H9 (cell line): ENCODE measurements around the gene KEL. TPM values are rescaled to one million over a fixed set of nuclear protein-coding genes. Genes with fewer than 3 reads are reported as not detected.

Source experiments
- DNase-seq: peaks from one replicate; pipeline ENCODE4 v3.0.0-alpha.2; 2017
- H2AFZ ChIP-seq: one replicate; pipeline ENCODE4 v1.6.1; 2013; ENCODE audit warnings: mild to moderate bottlenecking, low read length, control low read depth, moderate library complexity
- H2AK5ac ChIP-seq: 2 replicates; pipeline ENCODE4 v1.6.1; 2013; ENCODE audit warnings: low read length, control low read depth, mixed read lengths; ENCODE audit not compliant: insufficient read length
- H2BK120ac ChIP-seq: one replicate; pipeline ENCODE4 v1.6.1; 2013; ENCODE audit warnings: low read depth, mild to moderate bottlenecking, low read length, control low read depth, inconsistent platforms; ENCODE audit not compliant: poor library complexity, severe bottlenecking
- H2BK12ac ChIP-seq: 2 replicates; pipeline ENCODE4 v1.6.1; 2013; ENCODE audit warnings: low read length, control low read depth, mixed read lengths, low read depth; ENCODE audit not compliant: insufficient read length
- H2BK15ac ChIP-seq: 2 replicates; pipeline ENCODE4 v1.6.1; 2013; ENCODE audit warnings: low read depth, low read length, control low read depth
- H2BK20ac ChIP-seq: one replicate; pipeline ENCODE4 v1.6.1; 2013; ENCODE audit warnings: low read depth, mild to moderate bottlenecking, low read length, control low read depth, inconsistent platforms; ENCODE audit not compliant: poor library complexity, severe bottlenecking
- H2BK5ac ChIP-seq: 2 replicates; pipeline ENCODE4 v1.6.1; 2013; ENCODE audit warnings: low read length, control low read depth, mixed read lengths; ENCODE audit not compliant: insufficient read length
- H3K14ac ChIP-seq: 2 replicates; pipeline ENCODE4 v1.6.1; 2013; ENCODE audit warnings: low read length, control low read depth; ENCODE audit not compliant: insufficient read depth
- H3K18ac ChIP-seq: 2 replicates; pipeline ENCODE4 v1.6.1; 2013; ENCODE audit warnings: low read depth, mild to moderate bottlenecking, mixed read lengths, low read length, control low read depth; ENCODE audit not compliant: insufficient read length
- H3K23ac ChIP-seq: 2 replicates; pipeline ENCODE4 v1.6.1; 2013; ENCODE audit warnings: low read length, control low read depth, mixed read lengths, low read depth; ENCODE audit not compliant: insufficient read length
- H3K23me2 ChIP-seq: 2 replicates; pipeline ENCODE4 v1.6.1; 2013; ENCODE audit warnings: low read depth, mild to moderate bottlenecking, mixed read lengths, low read length, control low read depth; ENCODE audit not compliant: insufficient read length, poor library complexity, severe bottlenecking
- H3K27ac ChIP-seq: 2 replicates; pipeline ENCODE4 v1.5.1; 2013; ENCODE audit warnings: low read length, control low read depth, mixed read lengths, low read depth; ENCODE audit not compliant: insufficient read length
- H3K27me3 ChIP-seq: 2 replicates; pipeline ENCODE4 v1.6.1; 2013; ENCODE audit warnings: low read length, control low read depth, inconsistent platforms; ENCODE audit not compliant: insufficient read depth
- H3K4ac ChIP-seq: 2 replicates; pipeline ENCODE4 v1.6.1; 2013; ENCODE audit warnings: low read depth, mild to moderate bottlenecking, control low read depth, inconsistent platforms, low read length, moderate library complexity
- H3K4me1 ChIP-seq: 2 replicates; pipeline ENCODE4 v1.6.1; 2013; ENCODE audit warnings: low read length, control low read depth, inconsistent platforms; ENCODE audit not compliant: insufficient read depth
- H3K4me2 ChIP-seq: 2 replicates; pipeline ENCODE4 v1.6.1; 2013; ENCODE audit warnings: low read length, control low read depth, mixed read lengths; ENCODE audit not compliant: insufficient read length, insufficient read depth
- H3K56ac ChIP-seq: 2 replicates; pipeline ENCODE4 v1.6.1; 2013; ENCODE audit warnings: low read depth, mild to moderate bottlenecking, mixed read lengths, low read length, control low read depth; ENCODE audit not compliant: insufficient read length
- H3K79me1 ChIP-seq: 2 replicates; pipeline ENCODE4 v1.6.1; 2013; ENCODE audit warnings: low read depth, mild to moderate bottlenecking, moderate library complexity, low read length, control low read depth, inconsistent platforms; ENCODE audit not compliant: insufficient read depth, poor library complexity, severe bottlenecking
- H3K79me2 ChIP-seq: 2 replicates; pipeline ENCODE4 v1.6.1; 2013; ENCODE audit warnings: low read length, control low read depth, inconsistent platforms; ENCODE audit not compliant: insufficient read depth
- H3K9ac ChIP-seq: 2 replicates; pipeline ENCODE4 v1.6.1; 2013; ENCODE audit warnings: low read length, control low read depth, mixed read lengths; ENCODE audit not compliant: insufficient read length; ENCODE audit errors: extremely low read depth
- H3K9me3 ChIP-seq: one replicate; pipeline ENCODE4 v1.6.1; 2013; ENCODE audit warnings: low read depth, low read length, inconsistent platforms; ENCODE audit not compliant: control insufficient read depth
- H3T11ph ChIP-seq: one replicate; pipeline ENCODE4 v1.6.1; 2013; ENCODE audit warnings: mild to moderate bottlenecking, low read length, control low read depth, inconsistent platforms
- H4K20me1 ChIP-seq: one replicate; pipeline ENCODE4 v1.6.1; 2013; ENCODE audit not compliant: control insufficient read depth, insufficient read length, insufficient read depth
- H4K5ac ChIP-seq: 2 replicates; pipeline ENCODE4 v1.6.1; 2013; ENCODE audit warnings: low read depth, mild to moderate bottlenecking, mixed read lengths, low read length, control low read depth; ENCODE audit not compliant: insufficient read length
- H4K8ac ChIP-seq: replicated peaks from 2 replicates; pipeline ENCODE4 v1.6.1; 2013; ENCODE audit warnings: low read length, control low read depth, mixed read lengths, low read depth; ENCODE audit not compliant: insufficient read length
- H4K91ac ChIP-seq: 2 replicates; pipeline ENCODE4 v1.6.1; 2013; ENCODE audit warnings: low read depth, mild to moderate bottlenecking, moderate library complexity, mixed read lengths, low read length, control low read depth; ENCODE audit not compliant: insufficient read length
- H3K27ac Mint-ChIP-seq, 3 experiments: 2 replicates in 2 of 3; 3 replicates in 1 of 3; pipeline ENCODE4 v1.8.0; 2020 to 2021; ENCODE audit warnings: mixed read lengths in 3 of 3, mild to moderate bottlenecking in 1 of 3, moderate library complexity in 1 of 3
- H3K27me3 Mint-ChIP-seq: 2 replicates; pipeline ENCODE4 v1.8.0; 2021; ENCODE audit warnings: low read depth, mild to moderate bottlenecking, moderate library complexity, mixed read lengths
- H3K36me3 Mint-ChIP-seq, 3 experiments: 2 replicates in 2 of 3; 3 replicates in 1 of 3; pipeline ENCODE4 v1.8.0; 2020 to 2021; ENCODE audit warnings: low read depth in 3 of 3, mixed read lengths in 3 of 3; ENCODE audit not compliant: insufficient read depth in 1 of 3
- H3K4me1 Mint-ChIP-seq, 2 experiments: 2 replicates each; pipeline ENCODE4 v1.8.0; 2020; ENCODE audit warnings: mixed read lengths in 2 of 2
- H3K4me3 Mint-ChIP-seq, 2 experiments: 2 replicates in 1 of 2; 3 replicates in 1 of 2; pipeline ENCODE4 v1.8.0; 2020 to 2021; ENCODE audit warnings: mild to moderate bottlenecking in 2 of 2, mixed read lengths in 2 of 2, moderate library complexity in 1 of 2
- H3K9me3 Mint-ChIP-seq, 2 experiments: 2 replicates in 1 of 2; 3 replicates in 1 of 2; pipeline ENCODE4 v1.8.0; 2020; ENCODE audit warnings: mild to moderate bottlenecking in 2 of 2, mixed read lengths in 2 of 2, moderate library complexity in 1 of 2
- WGBS: extraction: QIAGEN DNeasy Blood & Tissue Kit; methylation state at CpG from one replicate; pipeline ENCODE4 v1.1.7; 2013; ENCODE audit warnings: missing lambda C conversion rate, low lambda C conversion rate, mixed read lengths; ENCODE audit not compliant: insufficient read length; ENCODE audit errors: extremely low coverage; 5-methylcytosine and 5-hydroxymethylcytosine counted together
- total RNA-seq: library from RNA; stranded (reverse); gene quantifications from 2 replicates; pipeline ENCODE4 v1.2.1, GENCODE V29; 2021
- TF ChIP-seq, protein P1 (sequence below): fragments of 200-600 bp; sonication (generic); conservative IDR thresholded peaks from 3 replicates; pipeline ENCODE4 v1.8.0; 2021; ENCODE audit warnings: antibody characterized with exemption, mild to moderate bottlenecking

Gene KEL
- total RNA-seq, 1 experiment from 2014 or later = 1.5 TPM

DNA sequence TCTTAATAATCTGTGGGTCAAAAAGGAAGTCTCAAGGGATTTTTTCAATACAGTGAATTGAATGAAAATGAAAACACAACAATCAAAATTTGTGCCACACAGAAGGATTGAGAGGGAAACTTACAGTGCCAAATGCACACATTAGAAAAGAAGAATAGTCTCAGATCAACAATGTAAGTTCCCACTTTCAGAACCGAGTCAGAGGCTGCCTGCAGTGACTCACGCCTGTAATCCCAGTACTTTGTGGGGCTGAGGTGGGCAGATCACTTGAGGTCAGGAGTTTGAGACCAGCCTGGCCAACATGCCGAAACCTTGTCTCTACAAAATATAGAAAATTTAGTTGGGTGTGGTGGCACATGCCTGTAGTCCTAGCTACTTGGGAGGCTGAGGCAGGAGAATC, 12.5 kb upstream of the KEL start:
- no peaks in the 10 kb centered on the region for H4K20me1 ChIP-seq
- no peak overlapping the region for H3K4me2 ChIP-seq
- no CpG with 5 or more reads among the region's 3 CpGs for WGBS
- H3K4ac ChIP-seq = no peak overlapping the region
- H4K91ac ChIP-seq = no peak overlapping the region
- H3T11ph ChIP-seq = no peak overlapping the region
- Mint-ChIP-seq H3K4me1 (no peaks in the 10 kb centered on the region), H3K27ac (no peak overlapping the region), H3K27me3 (no peaks in the 10 kb centered on the region; the same call in none of the 2 replicates), H3K4me3 (no peak overlapping the region), H3K36me3 (peaks cover 0 to 4% (median 0%) of the 10 kb centered on the region in 3 experiments; a peak in 1 of 7 replicates), H3K9me3 (peaks cover 10 to 15% of the 10 kb centered on the region in 2 experiments; a peak in 4 of 5 replicates)
- H3K79me2 ChIP-seq = no peaks in the 10 kb centered on the region
- no peaks in the 10 kb centered on the region for H3K79me1 ChIP-seq
- no peak overlapping the region for H3K27ac ChIP-seq
- TF ChIP-seq, protein P1, sequence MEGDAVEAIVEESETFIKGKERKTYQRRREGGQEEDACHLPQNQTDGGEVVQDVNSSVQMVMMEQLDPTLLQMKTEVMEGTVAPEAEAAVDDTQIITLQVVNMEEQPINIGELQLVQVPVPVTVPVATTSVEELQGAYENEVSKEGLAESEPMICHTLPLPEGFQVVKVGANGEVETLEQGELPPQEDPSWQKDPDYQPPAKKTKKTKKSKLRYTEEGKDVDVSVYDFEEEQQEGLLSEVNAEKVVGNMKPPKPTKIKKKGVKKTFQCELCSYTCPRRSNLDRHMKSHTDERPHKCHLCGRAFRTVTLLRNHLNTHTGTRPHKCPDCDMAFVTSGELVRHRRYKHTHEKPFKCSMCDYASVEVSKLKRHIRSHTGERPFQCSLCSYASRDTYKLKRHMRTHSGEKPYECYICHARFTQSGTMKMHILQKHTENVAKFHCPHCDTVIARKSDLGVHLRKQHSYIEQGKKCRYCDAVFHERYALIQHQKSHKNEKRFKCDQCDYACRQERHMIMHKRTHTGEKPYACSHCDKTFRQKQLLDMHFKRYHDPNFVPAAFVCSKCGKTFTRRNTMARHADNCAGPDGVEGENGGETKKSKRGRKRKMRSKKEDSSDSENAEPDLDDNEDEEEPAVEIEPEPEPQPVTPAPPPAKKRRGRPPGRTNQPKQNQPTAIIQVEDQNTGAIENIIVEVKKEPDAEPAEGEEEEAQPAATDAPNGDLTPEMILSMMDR = no peak
- H3K56ac ChIP-seq = no peak overlapping the region
- no peak overlapping the region for H3K18ac ChIP-seq
- no peak overlapping the region for H4K8ac ChIP-seq
- H4K5ac ChIP-seq = no peak overlapping the region
- H2BK15ac ChIP-seq = no peak overlapping the region
- H2BK20ac ChIP-seq = no peak overlapping the region
- H3K9ac ChIP-seq = no peak overlapping the region
- H3K23me2 ChIP-seq = no peaks in the 10 kb centered on the region
- no peaks in the 10 kb centered on the region for H3K4me1 ChIP-seq
- H3K27me3 ChIP-seq = no peaks in the 10 kb centered on the region
- H2BK120ac ChIP-seq = no peak overlapping the region
- H3K23ac ChIP-seq = no peak overlapping the region
- DNase-seq = no peak
- no peak overlapping the region for H2BK5ac ChIP-seq
- no peak overlapping the region for H2BK12ac ChIP-seq
- no peak overlapping the region for H3K14ac ChIP-seq
- H2AFZ ChIP-seq = no peak overlapping the region
- H2AK5ac ChIP-seq = no peak overlapping the region
- no peaks in the 10 kb centered on the region for H3K9me3 ChIP-seq
